C4-2B (cell line): ENCODE data around the gene ZBTB25.

ENCODE experiments used
- CTCF ChIP-seq: fragments of 450-650 bp; conservative IDR thresholded peaks from 2 replicates; pipeline ENCODE4 v1.5.1; 2017; ENCODE audit warnings: mild to moderate bottlenecking
- ZFX ChIP-seq: fragments of 450-650 bp; IDR thresholded peaks from 2 replicates; pipeline ENCODE4 v1.6.1; 2017

- TF ChIP-seq CTCF (no peak), ZFX (no peak)
Measured at GRCh38 chr14:64493455-64493854, 10.2 kb downstream of the ZBTB25 start.
